ENCODE measurements around the gene AVP.

- TF ChIP-seq CTCF (IDR thresholded peaks at IDR 0.05), result no peak
- TF ChIP-seq POLR2A (IDR thresholded peaks at IDR 0.05), result no peak
Observed at GRCh38 chr20:3045042-3045815, 39.3 kb downstream of the AVP start.

Data from body of pancreas (tissue), 4 donors.